HG02678 (cell line): ENCODE data around the gene FRMPD3.

Experiments used
- ATAC-seq: cut with Tn5 transposase; IDR thresholded peaks from one replicate; pipeline ENCODE4 v1.9.1; 2021; ENCODE audit warnings: mild to moderate bottlenecking, moderate library complexity; ENCODE audit not compliant: unreplicated experiment

Gene FRMPD3

GRCh38 chrX:107477406-107477805 lies 28.0 kb downstream of the FRMPD3 start:
- ATAC-seq: no peak

DNA sequence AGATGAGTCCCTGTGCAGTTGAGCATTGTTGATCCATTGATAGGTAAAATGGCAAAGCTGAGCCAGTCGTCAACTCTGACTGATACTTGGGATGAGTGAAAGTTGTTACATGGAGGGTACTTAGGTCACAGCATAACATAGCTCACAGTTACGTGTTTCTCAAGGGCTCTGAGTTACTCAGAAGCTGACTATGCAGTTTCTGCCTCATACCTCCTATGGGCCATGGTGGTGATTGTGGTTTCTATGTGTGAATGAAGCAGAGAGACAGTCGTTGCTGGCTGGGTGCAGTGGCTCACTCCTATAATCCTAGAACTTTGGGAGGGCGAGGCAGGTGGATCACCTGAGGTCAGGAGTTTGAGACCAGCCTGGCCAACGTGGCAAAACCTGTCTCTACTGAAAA lies 30.8 kb downstream of the FRMPD3 start:
- no peak for ATAC-seq

DNA sequence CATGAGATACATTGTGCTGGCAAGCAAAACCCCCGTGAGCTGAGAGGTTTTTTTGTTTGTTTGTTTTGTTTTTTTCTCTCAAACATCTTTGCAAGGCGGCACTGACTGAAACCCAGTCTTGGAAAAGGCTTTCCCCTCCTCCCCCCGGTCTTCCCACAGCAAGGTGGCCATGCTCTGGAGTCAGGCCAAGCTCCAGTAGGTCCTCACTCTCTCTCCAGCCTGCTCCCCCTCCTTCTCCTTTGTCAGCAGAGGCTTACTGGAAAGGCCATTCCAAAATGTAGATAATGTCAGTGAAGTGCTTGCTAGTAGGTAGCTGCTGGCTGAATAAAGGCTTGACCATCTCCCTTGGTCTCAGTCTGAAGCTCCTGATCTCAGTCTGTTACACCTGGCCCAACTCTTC lies 32.6 kb downstream of the FRMPD3 start:
- no peak for ATAC-seq

- no peak for ATAC-seq
Observed at GRCh38 chrX:107484002-107484726, 34.7 kb downstream of the FRMPD3 start.

- ATAC-seq: no peak
Observed at GRCh38 chrX:107485013-107485412, 35.6 kb downstream of the FRMPD3 start.

DNA sequence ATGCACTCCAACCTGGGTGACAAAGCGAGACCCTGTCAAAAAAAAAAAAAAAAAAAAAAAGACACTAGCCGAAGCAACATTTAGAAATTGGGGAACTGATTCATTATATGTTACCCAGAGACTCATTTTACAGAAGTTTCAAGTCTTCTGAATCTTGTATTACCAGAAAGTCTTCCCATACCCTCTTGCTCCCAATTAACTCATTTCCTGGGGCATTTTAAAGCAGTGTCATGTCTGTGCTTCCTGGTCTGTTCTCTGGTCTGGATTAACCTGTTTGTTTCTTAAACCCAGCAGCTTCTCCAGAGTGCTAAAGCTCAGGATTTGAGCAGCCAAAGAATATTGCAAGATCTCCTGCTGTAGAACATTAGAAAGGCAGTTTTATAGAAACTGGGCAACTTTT lies 43.7 kb downstream of the FRMPD3 start:
- ATAC-seq: no peak

DNA sequence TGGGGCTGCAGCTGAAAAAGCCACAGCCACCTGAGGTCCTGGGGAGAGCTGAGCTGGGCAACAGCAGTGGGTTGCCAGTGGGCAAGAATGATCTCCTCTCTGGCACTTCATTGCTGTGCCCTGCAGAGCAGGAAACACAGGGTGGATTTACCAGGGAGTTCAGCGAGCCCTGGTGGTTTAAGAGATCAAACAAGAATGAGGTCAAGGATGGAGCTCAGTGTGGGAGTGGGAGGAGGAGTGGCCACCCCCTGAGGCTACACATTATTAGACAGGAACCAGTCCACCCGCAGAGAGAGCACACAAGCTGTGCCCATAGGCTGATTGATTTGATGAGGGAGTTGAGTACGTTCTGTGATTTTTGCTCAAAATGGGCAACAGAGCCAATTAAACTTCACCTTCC lies 47.3 kb downstream of the FRMPD3 start:
- ATAC-seq: no peak
